M059J (cell line): Measurements from ENCODE around the gene PLCB4. TPM values are rescaled to one million over a fixed set of nuclear protein-coding genes. Genes with fewer than 3 reads are reported as not detected.

ENCODE experiments used
- DNase-seq: peaks from one replicate; pipeline ENCODE4 v3.0.0-alpha.2; 2012; ENCODE audit warnings: low read depth
- total RNA-seq: library from RNA; depleted of rRNA; stranded (reverse); fragments of >200 nt; shearing (Covaris generic); gene quantifications from 2 replicates; pipeline ENCODE4 v1.2.3, GENCODE V29; 2014

PLCB4 gene
- total RNA-seq, 1 experiment from 2014 or later, result 16.1 TPM

- no peak for DNase-seq
These were observed 252.1 kb downstream of the PLCB4 start for GRCh38 chr20:9321007-9321406.

- no peak for DNase-seq
These were observed 253.8 kb downstream of the PLCB4 start for GRCh38 chr20:9322661-9323060.

DNA sequence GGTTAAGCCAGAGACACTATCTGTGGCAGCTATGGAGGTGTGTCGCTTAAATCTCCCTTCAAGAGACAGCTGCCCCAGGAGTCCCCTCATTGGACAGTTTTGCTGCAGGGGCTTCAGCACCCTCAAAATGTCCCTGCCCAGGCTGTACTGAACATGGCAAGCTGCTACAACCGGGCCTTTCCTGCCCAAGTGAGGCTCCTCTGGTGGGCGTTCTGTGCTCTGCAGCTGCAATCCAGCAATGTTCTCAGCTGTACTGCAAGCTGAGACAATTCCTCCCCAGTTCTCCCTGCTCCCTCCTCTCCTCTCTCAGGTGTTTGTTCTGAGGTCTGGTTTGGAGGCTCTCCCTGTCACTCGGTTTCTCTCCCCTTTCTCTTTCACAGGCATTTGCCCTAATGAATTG lies 254.7 kb downstream of the PLCB4 start:
- DNase-seq, result no peak

DNA sequence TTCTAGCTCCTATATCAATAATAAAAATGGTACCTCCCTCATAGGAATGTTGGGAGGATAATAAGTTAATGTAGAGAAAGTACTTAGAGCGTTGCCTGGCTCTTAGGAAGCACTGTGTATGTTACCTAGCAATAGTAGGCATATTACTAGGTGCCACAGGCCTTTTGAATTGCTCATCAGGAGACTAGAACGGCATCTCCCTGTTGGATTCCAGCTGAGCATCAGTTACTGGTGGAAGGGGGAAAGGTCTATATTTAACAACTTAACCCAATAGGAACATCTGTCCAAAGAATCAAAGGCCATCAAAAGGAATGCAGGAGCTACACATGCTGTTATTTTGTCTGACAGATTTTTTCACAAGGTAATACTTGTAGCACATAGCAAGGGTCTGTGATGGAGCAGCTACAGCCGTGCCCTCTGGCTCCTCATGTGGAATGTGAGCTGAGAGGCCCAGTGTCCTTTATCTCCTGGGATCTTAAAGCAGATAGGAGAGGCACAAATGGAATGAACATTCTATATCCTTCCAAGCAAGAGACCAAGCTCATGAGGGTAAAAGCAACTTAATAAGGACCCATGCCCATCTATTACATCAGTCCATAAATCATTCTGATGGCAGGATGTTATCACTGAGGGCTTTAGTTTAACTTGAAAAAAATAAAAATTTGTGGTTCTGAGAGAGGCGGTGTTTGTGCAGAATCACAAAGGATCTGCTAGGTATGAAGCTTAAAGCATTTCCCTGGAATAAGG lies 260.6 kb downstream of the PLCB4 start:
- no peak for DNase-seq

- no peak for DNase-seq
These were observed 261.3 kb downstream of the PLCB4 start for GRCh38 chr20:9330151-9330550.

GRCh38 chr20:9331707-9332435 lies 263.0 kb downstream of the PLCB4 start:
- DNase-seq, result no peak

DNA sequence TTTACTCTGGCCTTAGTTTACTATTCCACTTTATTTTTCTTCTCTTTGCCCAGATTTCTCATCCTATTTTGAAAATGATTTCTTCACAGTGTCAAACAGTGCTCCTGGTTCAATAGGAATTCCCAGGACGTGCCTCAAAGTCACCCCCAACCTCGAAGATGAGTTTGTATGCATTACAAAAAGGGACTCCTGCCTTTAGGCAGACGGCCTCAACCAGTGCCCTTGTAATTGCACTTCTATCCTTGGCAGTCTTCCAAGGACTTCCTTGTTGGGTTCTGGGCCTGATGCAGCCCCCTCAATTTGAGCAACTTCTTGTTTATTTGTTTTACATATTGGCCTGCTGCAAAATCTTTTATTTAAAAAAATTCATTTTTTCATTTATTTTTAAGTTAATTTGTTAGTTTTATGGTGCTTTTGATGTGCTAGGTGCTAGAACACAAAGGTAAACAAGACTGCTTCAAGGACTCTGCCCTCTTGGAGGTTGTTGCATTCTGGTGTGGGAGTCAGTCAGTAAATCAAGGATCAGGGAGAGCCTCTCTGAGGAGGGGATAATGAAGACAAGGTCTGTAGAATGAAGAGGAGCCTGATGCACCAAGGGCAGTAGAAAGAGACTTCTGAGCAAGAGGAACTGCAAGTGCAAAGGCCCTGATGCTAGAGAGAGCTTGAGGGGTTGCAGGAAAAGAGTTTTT lies 264.0 kb downstream of the PLCB4 start:
- no peak for DNase-seq

- DNase-seq, result no peak
These were observed 266.0 kb downstream of the PLCB4 start for GRCh38 chr20:9334866-9335265.

DNA sequence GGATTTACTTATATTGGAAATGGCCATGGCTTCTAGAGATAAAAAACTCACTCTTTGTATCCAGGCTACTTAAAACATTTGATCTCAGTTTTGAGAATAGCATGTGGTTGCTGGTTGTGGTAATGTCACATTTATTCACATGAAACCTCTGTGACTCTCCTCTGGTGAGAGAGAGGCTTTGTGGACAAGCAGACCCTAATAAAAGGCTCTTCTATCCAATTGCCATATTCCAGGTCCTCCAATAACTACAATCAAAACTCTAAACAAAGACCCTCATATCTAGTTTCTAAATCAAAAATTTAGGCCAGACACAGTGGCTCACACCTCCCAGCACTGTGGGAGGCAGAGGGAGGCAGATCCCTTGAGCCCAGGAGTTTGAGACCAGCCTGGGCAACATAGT lies 269.2 kb downstream of the PLCB4 start:
- DNase-seq, result no peak

DNA sequence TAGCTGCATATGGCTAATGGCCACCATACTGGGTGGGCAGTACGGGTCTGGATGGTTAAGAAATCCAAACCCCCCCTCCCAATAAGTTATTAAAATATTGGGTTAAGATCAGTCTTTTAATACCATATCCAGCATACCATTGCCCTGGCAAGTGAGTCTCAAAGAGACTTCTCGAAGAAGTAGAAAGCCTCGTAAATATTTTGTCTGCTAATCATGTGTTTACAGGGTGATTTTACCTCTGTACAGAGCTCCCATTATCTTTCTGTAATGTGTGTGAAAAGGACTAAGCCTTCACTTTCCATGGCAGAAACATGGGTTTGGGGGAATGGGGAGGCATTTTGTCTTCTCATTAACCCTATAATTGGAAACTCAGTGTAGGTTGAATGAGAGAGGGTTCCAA lies 270.8 kb downstream of the PLCB4 start:
- DNase-seq, result no peak

GRCh38 chr20:9342651-9343050 lies 273.8 kb downstream of the PLCB4 start:
- no peak for DNase-seq

- DNase-seq, result peak; percentile 94
These were observed 275.4 kb downstream of the PLCB4 start for GRCh38 chr20:9344083-9344920.

DNA sequence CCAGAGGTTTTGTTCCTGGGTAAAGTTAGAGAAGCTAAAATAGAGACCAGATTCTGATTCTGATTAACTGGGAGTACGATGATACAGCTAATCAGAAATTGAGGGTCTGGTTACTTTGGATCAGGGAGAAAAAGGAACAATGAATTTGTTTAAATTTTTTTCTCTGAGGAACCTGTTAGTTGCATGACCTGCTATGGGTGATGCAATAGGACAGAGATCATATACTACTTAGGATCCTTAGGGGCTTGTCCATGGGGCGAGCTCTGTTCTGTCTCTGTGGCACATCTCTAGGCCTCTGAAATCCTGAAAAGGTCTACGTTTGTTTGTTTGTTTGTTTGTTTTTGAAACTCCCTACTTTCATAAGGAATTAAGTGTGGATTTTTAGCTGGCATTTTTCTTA lies 279.4 kb downstream of the PLCB4 start:
- no peak for DNase-seq

- no peak for DNase-seq
These were observed 279.9 kb downstream of the PLCB4 start for GRCh38 chr20:9348747-9349146.

DNA sequence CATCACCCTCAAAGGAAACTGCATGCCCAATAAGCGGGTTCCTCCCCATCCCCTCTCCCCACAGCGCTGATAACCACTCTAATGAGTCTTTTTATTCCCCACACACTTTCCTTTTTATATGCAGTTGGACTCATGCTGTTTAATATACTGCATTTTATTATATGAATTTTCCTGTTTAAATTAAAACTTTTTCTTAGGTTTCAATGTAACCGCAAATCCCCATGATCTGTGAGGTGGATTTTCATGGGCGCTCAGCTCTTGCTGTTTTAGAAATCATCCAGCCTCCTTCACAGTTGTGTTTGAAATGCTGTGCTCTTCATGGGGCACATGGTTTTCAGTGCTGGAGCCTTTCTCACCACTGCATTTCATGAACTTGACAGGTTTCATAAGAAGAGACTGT lies 280.4 kb downstream of the PLCB4 start:
- DNase-seq, result no peak

- no peak for DNase-seq
These were observed 283.9 kb downstream of the PLCB4 start for GRCh38 chr20:9352739-9353138.

DNA sequence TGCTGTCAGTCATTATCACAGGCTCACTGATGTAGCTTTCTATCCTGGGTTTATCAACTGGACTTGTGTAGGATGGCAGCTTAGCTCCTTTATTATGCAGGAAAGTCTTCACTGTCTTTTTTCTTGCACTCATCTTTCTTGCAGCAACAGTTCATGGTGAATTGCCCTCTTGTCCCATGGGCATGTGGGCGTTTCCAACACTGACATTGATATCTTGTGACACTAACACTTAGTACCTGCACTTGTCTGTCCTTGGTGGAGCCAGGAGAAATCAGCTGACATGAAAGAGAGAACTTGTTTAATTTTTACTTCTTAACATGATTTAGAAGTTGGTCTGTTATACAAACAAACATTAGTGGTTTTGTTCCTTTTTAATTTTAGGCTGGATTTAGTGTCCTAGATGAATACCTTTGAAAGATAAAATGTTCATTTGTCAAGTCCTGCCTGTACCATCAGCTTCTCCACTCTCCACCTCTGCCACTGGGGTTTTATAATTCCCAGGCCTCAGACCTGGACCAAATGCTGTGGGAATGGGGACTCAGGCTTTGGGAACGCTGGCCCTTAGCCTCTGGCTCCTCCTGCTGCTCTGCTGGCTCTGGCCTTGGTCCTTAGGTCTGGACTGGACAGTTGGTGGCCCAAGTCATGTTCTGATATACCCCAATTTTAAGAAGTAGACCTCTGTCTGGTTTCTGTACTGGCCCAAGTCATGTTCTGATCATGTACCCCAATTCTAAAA lies 284.5 kb downstream of the PLCB4 start:
- DNase-seq, result peak; percentile 23

GRCh38 chr20:9353916-9354276 lies 285.0 kb downstream of the PLCB4 start:
- DNase-seq, result no peak

DNA sequence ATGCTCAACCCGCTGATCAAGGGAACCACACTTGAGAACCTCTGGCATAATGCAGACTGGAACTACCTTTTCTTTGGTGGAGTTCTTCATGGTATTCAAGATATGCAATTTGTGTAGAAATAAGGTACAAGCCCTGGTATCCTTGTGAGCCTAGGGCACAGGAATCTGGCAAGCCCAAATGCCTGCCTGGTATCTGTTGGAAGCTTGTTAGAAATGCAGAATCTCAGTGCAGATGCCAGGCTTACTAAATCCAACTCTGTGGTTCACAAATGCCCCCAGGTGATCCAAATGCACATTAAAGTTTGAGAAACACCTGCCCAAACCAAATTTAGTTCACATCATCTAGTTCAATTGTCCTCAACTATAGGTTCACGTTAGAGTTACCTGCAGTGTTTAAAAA lies 285.7 kb downstream of the PLCB4 start:
- DNase-seq, result no peak

- no peak for DNase-seq
These were observed 289.1 kb downstream of the PLCB4 start for GRCh38 chr20:9358001-9358400.

DNA sequence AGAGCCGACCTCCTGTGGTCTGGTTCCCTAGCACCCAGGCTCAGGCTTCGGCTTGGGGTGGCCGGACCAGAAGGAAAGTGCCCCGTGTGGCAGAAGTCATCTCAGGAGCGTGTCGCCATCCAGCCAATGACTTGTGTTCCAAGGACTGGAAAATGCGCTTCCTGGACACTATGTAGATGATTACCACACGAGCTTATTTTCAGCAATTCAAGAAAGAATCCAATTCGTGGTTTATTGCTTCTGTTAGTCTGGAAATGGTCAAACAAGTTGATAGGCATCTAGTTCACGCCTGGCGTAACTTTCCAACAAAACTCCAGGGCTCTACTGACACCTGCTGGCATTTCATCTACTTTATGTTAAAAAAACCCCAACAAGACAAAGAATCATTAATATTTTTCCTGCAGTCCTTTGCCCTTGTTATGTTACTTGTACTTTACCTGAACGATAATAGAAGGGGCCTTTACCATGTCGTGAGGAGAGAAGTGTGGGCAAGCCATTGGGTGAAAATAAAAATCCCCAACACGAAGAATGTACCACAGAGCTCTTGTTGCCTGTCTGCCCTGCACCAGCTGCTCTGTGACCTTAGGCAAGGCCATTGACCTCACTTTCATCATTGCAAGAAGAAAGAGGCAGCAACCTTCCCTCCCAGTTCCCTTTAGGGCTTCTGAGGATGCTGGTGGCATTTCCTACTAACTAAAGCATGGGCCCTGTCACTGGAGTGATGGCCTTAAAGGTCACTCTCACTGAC lies 290.8 kb downstream of the PLCB4 start:
- DNase-seq, result peak; percentile 66
